ENCODE measurements around the gene BCOR. TPM values are rescaled to one million over a fixed set of nuclear protein-coding genes. Genes with fewer than 3 reads are reported as not detected.
A peak's percentile ranks its signal among the peaks of the same experiment; 100 is the strongest.

BCOR gene
- total and polyA plus RNA-seq, 2 of the 13 experiments (the other 11 are each of a cell fraction or from before 2014, with no cell fraction given): 14.3 to 15.2 TPM

GRCh38 chrX:40140706-40141499, 43.1 kb upstream of the BCOR start (continued):
- TF ChIP-seq ZNF652 (CRISPR knock-in tag; IDR thresholded peaks at IDR 0.05; ENCODE audit: borderline replicate concordance, low read depth): no peak
- TF ChIP-seq ZFYVE20 (CRISPR knock-in tag; IDR thresholded peaks at IDR 0.05; ENCODE audit: borderline replicate concordance, low read depth): no peak
- no peak for TF ChIP-seq ZBTB25 (CRISPR knock-in tag; IDR thresholded peaks at IDR 0.05)
- no peak for TF ChIP-seq MYPOP (CRISPR knock-in tag; IDR thresholded peaks at IDR 0.05)
- TF ChIP-seq ZBTB10 (CRISPR knock-in tag; IDR thresholded peaks at IDR 0.05; ENCODE audit: borderline replicate concordance): no peak
- TF ChIP-seq TEAD2 (CRISPR knock-in tag; IDR thresholded peaks at IDR 0.05): no peak
- 0 out of 2 replicates have a peak, but pooled peaks have one; percentile 23 for TF ChIP-seq HNF1B (CRISPR knock-in tag; IDR thresholded peaks at IDR 0.05)
- no peak for TF ChIP-seq SUZ12 (IDR thresholded peaks at IDR 0.05; ENCODE audit: low read depth, low read length)
- no peak for TF ChIP-seq SPEN (CRISPR knock-in tag; IDR thresholded peaks at IDR 0.05; ENCODE audit: low read depth)
- TF ChIP-seq CEBPG (CRISPR knock-in tag; IDR thresholded peaks at IDR 0.05): peak; percentile 81
- TF ChIP-seq ETV6 (CRISPR knock-in tag; conservative IDR thresholded peaks at IDR 0.05): no peak
- TF ChIP-seq ATF7 (IDR thresholded peaks at IDR 0.05): no peak
- TF ChIP-seq ATF7 (CRISPR knock-in tag; IDR thresholded peaks at IDR 0.05): no peak
- TF ChIP-seq BCLAF1 (IDR thresholded peaks at IDR 0.05): no peak
- no peak for TF ChIP-seq ZNF20 (CRISPR knock-in tag; IDR thresholded peaks at IDR 0.05)
- no peak for TF ChIP-seq ZFP62 (CRISPR knock-in tag; IDR thresholded peaks at IDR 0.05)
- no peak for TF ChIP-seq ZNF10 (CRISPR knock-in tag; IDR thresholded peaks at IDR 0.05; ENCODE audit: borderline replicate concordance, low read depth)
- no peak; the same call in 1 of the 2 replicates for TF ChIP-seq TBX2 (CRISPR knock-in tag; IDR thresholded peaks at IDR 0.05; ENCODE audit: borderline replicate concordance)
- 0 out of 2 replicates have a peak, but pooled peaks have one; percentile 16 for TF ChIP-seq TCF7 (IDR thresholded peaks at IDR 0.05; ENCODE audit: low read depth)
- TF ChIP-seq TRIM24 (CRISPR knock-in tag; IDR thresholded peaks at IDR 0.05): no peak
- TF ChIP-seq ZNF567 (CRISPR knock-in tag; IDR thresholded peaks at IDR 0.05; ENCODE audit: borderline replicate concordance): no peak
